DND-41 (cell line): ENCODE measurements around the gene LAMA2.

Experiments
- EZH2 ChIP-seq: IDR thresholded peaks from 3 replicates; pipeline ENCODE4 v1.6.1; 2012; ENCODE audit warnings: borderline replicate concordance, low read depth, mild to moderate bottlenecking, moderate library complexity, low read length, inconsistent platforms; ENCODE audit not compliant: severe bottlenecking
- TF ChIP-seq, protein P1 (sequence below): IDR thresholded peaks from 2 replicates; pipeline ENCODE4 v1.5.1; 2012; ENCODE audit warnings: borderline replicate concordance, low read length, moderate library complexity, mild to moderate bottlenecking; ENCODE audit not compliant: poor library complexity, severe bottlenecking; ENCODE audit errors: extremely low read depth

DNA sequence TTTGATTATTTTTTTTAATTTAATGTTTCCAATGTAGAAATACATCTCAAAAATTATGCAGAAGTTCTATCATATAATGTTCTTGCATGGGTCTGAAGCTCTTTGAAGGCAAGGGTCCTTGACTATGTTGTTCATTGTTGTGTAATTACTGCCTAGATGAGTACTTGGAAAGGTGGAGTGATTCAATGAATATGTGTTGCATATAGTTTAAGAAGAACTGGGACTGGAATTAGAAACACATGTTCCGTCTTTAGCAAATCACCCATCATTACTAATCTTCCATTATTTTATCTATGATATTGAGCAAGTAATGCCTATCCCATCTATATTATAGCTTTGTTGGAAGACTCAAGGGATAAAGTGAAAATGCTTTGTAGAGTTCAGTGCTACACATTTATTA, 147.3 kb downstream of the LAMA2 start:
- TF ChIP-seq, protein P1, sequence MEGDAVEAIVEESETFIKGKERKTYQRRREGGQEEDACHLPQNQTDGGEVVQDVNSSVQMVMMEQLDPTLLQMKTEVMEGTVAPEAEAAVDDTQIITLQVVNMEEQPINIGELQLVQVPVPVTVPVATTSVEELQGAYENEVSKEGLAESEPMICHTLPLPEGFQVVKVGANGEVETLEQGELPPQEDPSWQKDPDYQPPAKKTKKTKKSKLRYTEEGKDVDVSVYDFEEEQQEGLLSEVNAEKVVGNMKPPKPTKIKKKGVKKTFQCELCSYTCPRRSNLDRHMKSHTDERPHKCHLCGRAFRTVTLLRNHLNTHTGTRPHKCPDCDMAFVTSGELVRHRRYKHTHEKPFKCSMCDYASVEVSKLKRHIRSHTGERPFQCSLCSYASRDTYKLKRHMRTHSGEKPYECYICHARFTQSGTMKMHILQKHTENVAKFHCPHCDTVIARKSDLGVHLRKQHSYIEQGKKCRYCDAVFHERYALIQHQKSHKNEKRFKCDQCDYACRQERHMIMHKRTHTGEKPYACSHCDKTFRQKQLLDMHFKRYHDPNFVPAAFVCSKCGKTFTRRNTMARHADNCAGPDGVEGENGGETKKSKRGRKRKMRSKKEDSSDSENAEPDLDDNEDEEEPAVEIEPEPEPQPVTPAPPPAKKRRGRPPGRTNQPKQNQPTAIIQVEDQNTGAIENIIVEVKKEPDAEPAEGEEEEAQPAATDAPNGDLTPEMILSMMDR, result no peak
- no peak for TF ChIP-seq EZH2
